SK-N-SH (cell line): Measurements from ENCODE around the gene NAT8L.

Experiments
- EZH2phosphoT487 ChIP-seq: fragments of 200-600 bp; sonication (generic); IDR thresholded peaks from 2 replicates; pipeline ENCODE4 v1.6.1; 2017; ENCODE audit warnings: low read depth, mixed run types, mild to moderate bottlenecking, antibody characterized with exemption, moderate library complexity, borderline replicate concordance
- POLR2AphosphoS5 ChIP-seq: IDR thresholded peaks from 2 replicates; pipeline ENCODE4 v1.6.1; 2012; ENCODE audit warnings: low read depth, low read length
- RAD21 ChIP-seq: IDR thresholded peaks from 2 replicates; pipeline ENCODE4 v1.6.1; 2012; ENCODE audit warnings: mild to moderate bottlenecking, low read length
- RXRA ChIP-seq: IDR thresholded peaks from 2 replicates; pipeline ENCODE4 v1.4.0; 2012; ENCODE audit warnings: low read depth, mild to moderate bottlenecking, borderline replicate concordance
- SMC3 ChIP-seq: IDR thresholded peaks from 2 replicates; pipeline ENCODE4 v1.6.1; 2012; ENCODE audit warnings: low read depth, low read length, improper control_type of control experiment
- YY1 ChIP-seq: IDR thresholded peaks from 2 replicates; pipeline ENCODE4 v1.4.0; 2012; ENCODE audit warnings: low read depth, mild to moderate bottlenecking
- TF ChIP-seq, protein P1 (sequence below): fragments of 200-600 bp; sonication (generic); IDR thresholded peaks from 2 replicates; pipeline ENCODE4 v1.6.1; 2017; ENCODE audit warnings: antibody characterized with exemption, mild to moderate bottlenecking, moderate library complexity
- TF ChIP-seq, protein P2 (sequence below): IDR thresholded peaks from 2 replicates; pipeline ENCODE4 v1.4.0; 2012; ENCODE audit warnings: low read depth, borderline replicate concordance
- TF ChIP-seq, protein P3 (sequence below): IDR thresholded peaks from 2 replicates; pipeline ENCODE4 v1.4.0; 2012; ENCODE audit warnings: low read depth

GRCh38 chr4:2068566-2068965 lies 9.4 kb downstream of the NAT8L start:
- TF ChIP-seq RXRA (no peak), EZH2phosphoT487 (no peak), RAD21 (no peak), YY1 (no peak), POLR2AphosphoS5 (no peak), SMC3 (no peak)
- TF ChIP-seq, protein P1, sequence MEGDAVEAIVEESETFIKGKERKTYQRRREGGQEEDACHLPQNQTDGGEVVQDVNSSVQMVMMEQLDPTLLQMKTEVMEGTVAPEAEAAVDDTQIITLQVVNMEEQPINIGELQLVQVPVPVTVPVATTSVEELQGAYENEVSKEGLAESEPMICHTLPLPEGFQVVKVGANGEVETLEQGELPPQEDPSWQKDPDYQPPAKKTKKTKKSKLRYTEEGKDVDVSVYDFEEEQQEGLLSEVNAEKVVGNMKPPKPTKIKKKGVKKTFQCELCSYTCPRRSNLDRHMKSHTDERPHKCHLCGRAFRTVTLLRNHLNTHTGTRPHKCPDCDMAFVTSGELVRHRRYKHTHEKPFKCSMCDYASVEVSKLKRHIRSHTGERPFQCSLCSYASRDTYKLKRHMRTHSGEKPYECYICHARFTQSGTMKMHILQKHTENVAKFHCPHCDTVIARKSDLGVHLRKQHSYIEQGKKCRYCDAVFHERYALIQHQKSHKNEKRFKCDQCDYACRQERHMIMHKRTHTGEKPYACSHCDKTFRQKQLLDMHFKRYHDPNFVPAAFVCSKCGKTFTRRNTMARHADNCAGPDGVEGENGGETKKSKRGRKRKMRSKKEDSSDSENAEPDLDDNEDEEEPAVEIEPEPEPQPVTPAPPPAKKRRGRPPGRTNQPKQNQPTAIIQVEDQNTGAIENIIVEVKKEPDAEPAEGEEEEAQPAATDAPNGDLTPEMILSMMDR: no peak
- TF ChIP-seq, protein P2, sequence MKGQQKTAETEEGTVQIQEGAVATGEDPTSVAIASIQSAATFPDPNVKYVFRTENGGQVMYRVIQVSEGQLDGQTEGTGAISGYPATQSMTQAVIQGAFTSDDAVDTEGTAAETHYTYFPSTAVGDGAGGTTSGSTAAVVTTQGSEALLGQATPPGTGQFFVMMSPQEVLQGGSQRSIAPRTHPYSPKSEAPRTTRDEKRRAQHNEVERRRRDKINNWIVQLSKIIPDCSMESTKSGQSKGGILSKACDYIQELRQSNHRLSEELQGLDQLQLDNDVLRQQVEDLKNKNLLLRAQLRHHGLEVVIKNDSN: no peak
- TF ChIP-seq, protein P3, sequence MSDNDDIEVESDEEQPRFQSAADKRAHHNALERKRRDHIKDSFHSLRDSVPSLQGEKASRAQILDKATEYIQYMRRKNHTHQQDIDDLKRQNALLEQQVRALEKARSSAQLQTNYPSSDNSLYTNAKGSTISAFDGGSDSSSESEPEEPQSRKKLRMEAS: no peak
